GM18508 (cell line): ENCODE measurements around the gene PID1.
"Not testable (repeated sequence)": the region's sequence is repeated elsewhere in the genome, so short reads cannot be mapped to it uniquely, and the experiment has no call there.

Experiments
- ATAC-seq: cut with Tn5 transposase; IDR thresholded peaks from one replicate; pipeline ENCODE4 v1.9.1; 2021; ENCODE audit warnings: moderate number of reproducible peaks; ENCODE audit not compliant: insufficient read depth, unreplicated experiment

PID1 gene

DNA sequence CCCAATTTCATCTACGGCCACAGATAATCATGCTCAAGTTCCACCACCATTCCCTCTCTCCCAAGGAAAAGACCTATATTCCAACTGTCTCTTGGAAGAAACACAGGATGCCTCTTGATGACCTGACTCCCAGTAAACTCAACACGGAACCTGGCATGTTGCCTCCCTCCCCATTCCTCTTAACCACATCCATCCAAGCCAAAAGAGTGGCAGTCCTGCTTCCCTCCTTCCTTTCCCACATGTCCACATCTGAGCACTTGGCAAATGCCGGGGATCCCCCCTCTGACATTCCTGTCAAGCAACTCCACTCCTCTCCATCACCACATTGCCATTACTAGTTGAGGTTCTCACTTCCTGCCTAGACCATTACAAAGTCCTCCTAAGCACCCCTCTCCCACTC lies 49.4 kb downstream of the PID1 start:
- no peak for ATAC-seq

DNA sequence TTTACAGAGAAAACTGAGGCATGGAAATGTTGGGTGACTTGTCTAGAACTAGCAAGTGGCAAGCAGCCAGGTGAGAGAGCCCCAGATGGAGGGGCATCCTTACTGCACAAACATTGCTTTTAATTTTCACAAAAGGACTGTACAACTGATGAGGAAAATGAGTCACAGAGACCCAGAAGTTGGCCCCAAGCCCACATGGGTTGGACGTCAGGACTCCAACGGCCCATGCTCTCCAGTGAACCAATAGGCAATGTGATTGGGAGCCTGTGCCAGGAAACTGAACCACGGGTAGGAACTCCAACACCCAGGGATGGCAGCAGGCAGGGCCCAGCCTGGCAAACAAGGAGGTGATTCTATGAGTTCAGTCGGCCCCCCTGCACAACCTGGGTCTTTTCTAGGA lies 50.8 kb downstream of the PID1 start:
- no peak for ATAC-seq

DNA sequence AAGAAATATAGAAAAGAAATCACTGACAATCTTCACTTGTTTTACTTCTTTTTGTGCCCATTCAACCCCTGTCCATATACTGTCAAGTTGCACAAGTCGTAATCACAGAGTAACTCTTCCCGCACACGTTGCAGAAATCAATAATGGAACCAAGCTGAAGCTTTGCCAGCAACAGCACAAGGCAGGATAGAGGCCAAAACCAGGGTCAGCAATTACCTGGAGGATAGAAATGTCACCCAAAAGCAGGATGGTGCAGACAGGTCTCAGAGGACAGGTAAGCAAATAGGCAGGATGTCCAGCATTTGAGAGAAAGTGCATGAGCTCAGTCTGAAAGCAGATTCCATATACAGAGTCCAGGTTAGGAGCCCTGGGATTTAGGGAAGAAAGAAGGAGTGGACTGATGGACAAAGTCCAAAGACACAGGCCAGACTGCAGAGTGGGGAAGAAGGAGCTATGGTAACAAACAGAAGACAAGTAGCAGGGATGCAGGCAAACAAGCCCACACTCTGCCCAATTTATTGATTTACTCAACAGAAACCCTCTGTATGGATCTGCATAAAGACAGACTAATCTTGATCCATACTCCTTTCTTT lies 52.7 kb downstream of the PID1 start:
- no peak for ATAC-seq

DNA sequence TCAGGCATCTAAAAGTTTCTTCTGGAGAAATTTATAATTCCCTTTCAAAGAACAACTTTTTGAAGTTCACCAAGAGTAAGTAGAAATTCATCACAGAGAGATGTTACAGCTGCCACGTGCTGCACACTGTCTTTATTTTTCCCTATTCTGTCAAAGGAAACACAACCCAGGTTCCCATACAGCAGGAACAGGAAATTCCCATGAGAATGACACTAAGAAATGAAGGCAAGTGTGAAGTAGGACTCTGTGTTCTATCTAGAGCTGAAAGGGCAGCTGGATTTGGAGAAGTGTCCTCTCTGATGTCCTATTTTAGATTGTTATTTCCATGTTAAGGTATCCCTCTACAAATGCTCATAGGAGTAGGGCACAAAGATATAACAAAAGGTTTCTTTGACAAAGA lies 58.8 kb downstream of the PID1 start:
- no peak for ATAC-seq

DNA sequence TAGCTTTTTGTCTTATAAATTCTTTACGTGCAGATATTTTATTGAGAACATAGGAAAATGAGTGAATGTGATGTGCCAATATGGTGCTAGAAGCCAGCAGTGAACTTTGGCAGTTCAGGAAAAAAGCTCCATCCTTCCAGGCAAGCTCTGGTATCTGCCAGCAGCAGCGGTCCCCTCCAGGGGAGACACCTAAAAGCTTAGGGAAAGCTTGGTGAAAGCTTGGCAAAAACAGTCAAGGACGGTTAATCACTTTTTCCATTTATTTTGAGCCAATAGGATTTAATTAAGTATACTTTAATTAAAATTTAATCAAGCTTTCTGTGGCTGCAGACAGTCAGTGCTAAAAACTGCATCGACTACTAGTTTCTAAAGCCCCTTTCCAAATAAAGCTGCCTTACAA lies 60.4 kb downstream of the PID1 start:
- ATAC-seq = no peak

DNA sequence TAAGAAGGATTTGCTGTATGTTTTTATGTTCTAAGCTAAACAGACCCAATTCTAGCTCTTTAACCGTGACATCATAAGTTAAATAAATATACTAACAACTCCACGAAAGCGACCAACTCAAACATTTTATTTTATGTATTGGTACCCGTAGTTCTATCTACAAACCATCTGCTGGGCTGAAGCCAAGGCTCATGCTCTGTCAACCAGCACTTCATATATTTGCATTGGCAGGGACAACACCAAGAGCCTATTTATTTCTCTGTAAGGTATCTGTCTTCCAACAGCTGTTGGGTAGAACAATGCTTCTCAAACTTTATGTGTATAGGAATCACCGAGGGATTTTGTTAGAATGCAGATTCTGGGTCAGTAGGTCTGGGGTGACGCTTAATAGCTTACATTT lies 64.5 kb downstream of the PID1 start:
- ATAC-seq = no peak

DNA sequence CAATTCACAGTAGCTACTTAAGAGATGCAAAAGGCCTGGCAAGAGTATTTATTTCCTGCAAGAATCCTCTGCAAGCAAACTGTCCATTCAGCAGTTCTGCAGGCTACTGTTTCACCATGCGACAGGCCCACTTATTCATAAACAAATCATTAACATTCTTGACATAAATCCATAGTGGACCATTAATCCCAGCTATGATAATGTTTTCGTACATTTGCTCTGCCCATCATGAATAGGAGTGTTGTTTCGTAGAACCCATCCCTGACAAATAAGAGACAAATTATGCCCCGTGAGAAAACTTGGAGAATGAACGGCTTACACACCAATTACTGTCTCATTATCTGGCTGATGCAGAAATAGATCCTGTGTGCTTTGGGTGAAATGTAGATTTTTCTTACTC lies 65.4 kb downstream of the PID1 start:
- ATAC-seq = no peak

DNA sequence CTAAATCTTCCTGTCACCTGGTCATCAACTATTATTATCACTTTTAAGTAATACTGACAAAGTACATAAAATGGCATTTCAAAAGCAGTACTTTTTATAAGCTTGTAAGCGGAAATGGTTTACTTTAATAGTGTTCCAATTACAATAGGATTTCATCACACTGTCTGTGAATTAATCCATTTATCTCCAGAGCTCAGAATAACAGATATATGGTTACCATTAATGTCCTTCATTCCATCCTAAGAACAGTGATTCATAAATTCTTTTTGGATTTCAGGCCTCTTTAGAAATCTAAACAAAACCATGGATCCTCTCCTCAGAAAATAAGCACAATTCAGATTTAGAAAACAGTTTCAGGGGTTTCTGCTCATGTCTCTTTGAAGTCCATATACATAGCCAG lies 68.4 kb downstream of the PID1 start:
- ATAC-seq = no peak

DNA sequence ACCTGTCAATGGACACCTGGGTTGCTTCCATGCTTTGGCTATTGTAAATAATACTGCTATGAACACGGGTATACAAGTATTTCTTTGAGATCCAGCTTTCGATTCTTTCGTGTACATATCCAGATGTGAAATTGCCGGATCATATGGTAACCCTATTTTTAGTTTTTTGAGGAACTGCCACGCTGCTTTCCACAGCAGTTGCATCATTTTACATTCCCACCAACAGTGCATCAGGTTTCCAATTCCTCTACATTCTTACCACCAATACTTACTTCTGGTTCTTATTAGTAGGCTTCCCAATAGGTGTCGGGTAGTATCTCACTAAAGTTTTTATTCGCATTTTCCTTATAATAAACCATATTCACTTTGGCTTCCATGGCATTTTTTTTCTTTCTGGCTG lies 69.6 kb downstream of the PID1 start:
- no peak for ATAC-seq

DNA sequence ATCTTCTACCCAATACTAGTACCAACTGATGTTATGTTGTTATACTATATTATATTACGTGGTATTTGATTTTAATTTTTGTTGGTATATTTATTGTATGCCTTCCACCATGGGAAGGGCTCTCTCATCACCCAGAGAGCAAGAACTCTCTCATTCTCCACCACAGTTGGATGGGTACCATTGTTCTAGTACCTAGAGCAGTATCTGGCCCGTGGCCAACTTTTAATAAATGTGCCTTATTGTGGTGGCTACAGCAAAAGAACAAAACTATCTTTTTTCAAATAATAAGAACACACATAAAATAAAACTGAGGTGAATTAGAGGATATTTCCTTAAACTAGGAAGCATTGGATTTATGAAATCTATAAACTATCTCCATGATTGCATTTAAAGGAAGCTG lies 71.8 kb downstream of the PID1 start:
- ATAC-seq = no peak

DNA sequence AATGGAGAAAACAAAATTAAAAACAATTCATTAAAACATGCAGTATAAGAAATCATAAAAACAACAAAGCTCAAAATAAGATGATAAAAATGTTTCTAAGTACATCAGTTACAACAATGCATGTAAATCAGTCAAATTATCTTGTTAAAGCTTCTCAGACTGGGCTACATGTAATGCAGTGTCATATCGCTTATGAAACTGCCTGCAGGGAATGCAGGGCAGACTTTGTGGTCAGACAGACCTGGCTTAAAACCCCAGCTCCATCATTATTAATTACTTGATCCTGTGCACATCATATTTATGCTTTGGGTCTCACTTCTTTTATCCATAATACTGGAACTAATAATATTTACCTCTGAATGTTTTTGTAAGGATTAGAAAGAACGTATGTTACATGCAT lies 74.6 kb downstream of the PID1 start:
- ATAC-seq = no peak

DNA sequence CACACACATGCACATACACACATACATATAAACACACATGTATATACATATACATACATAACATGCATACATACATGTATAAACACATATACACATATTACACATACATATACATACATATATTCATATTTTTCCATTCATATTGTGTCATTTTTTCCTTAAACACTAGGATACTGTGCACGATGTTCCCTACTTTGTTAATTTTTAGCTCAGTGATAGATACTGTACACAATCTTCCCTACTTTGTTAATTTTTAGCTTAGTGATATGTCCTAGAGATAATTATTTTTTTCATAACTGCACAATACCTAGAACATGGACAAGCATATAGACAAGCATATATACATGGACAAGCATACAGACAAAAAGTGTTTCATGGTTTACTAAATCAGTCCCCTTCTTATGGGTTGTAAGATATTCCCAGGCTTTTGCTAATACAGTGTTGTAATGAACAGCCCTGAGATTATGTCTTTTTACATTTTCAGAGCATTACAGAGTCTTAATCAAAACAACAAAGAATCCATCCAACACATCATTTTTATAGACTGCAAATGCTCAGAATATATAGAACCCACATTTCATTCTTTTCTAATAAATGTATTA lies 75.6 kb downstream of the PID1 start:
- ATAC-seq = no peak

DNA sequence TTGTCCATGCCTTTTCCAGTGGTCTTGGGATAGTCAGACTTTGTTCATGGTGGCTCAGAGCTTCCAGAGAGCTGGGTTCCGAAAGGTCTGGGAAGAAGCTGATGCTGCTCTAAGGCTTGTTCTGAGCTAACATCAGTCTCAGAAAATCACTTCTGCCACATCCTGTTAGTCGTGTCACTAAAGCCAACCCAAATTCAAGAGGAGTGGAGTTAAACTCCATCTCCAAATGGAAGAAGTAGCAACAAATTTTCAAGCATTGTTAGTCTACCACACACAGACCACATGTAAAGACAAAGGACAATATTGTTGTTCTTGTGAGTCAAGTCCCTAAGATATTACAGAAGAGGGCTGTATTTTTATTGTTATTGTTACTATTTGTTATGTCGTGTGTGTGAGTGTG lies 77.8 kb downstream of the PID1 start:
- ATAC-seq = no peak

DNA sequence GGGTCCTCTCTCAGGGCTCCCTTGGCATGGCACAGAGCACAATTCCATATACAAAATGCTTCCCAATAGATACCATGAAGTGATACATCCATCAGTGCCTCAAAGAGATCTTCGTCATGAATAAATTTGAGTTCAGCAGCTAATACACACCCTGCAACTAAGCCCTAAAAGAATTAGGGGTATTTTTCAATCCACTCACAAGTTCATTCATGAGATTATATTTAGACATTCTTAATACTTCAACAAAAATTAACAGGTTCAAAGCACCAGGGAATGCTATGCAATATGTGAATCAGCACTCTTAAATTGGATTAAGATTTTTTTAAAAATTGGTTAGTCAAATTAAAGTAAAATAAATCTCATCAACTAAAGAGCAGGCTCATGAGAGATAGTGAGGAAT lies 79.7 kb downstream of the PID1 start:
- ATAC-seq = no peak

DNA sequence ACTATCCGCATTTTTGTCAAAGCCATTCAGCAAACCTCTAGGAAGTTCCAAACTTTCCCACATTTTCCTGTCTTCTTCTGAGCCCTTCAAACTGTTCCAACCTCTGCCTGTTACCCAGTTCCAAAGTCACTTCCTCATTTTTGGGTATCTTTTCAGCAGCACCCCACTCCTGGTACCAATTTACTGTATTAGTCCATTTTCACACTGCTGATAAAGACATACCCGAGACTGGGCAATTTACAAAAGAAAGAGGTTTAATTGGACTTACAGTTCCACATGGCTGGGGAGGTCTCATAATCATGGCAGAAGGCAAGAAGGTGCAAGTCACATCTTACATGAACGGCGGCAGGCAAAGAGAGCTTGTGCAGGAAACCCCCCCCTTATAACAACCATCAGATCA lies 84.0 kb downstream of the PID1 start:
- ATAC-seq = not testable (repeated sequence)

DNA sequence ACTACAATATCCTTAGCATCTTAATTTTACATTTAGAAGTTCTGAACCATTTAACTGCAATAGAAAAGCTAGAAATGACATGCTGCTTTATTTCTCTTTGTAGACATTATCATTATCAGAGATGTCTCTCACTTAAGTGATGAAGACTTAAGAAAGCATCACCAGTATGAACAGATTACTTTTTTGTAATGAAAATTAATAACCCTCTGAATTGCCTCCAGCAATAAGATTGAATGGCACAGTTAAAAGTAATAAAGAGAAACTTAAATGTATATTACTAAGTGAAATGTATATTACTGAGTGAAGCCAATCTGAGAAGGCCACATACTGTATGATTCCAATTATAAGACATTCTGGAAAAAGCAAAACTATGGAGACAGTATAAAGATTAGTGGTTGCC lies 89.4 kb downstream of the PID1 start:
- no peak for ATAC-seq

DNA sequence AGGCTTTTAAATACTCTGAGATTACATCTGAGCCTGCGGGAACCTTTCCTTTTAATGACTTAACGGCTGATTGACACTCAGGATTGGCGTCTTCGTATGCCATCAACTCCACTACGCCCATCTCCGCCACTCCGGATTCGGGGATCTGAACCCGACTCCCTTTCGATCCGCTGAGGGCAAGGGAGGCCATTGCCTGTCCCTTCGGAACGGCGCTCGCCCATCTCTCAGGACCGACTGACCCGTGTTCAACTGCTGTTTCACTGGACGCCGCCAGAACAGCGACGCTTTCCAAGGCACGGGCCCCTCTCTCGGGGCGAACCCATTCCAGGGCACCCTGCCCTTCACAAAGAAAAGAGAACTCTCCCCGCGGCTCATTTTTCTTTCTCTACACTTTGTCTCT lies 90.4 kb downstream of the PID1 start:
- no peak for ATAC-seq

DNA sequence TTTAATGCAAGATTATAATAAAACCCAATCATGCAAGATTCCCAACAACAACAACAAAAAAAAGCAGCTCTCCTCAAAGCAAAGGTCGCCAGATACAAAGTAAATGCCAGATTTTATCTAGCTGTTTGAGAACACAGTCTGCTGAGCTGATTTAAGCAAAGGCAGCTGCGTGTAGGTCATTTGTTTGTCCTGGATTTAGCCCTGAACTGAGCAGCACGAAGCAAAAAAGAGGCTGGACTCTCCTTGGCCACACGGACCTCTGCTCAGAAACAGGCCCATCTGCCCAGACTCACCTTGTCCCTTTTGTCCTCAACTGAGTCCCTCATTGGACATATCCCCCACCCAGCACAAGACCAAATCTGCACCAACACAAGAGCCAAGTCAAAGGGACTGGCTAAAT lies 91.5 kb downstream of the PID1 start:
- no peak for ATAC-seq

DNA sequence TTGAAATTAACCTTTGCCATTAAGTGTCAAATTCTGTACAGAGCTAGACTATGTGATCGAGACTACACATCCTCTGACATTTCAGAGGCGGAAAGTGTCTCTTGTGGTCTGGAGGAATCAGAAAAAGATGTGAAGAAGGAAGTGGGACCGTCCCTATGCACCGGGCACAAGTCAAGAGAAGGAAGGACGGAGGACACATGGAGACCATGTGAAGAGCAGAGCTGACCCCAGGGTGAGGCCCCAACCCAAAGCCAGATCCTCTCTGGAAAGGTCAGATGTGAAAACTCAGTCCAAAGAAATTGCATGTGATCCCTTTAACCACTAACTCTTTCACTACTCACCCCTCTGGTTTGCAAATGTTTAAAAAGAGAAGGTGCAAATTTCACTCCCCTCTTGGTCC lies 92.4 kb downstream of the PID1 start:
- no peak for ATAC-seq

DNA sequence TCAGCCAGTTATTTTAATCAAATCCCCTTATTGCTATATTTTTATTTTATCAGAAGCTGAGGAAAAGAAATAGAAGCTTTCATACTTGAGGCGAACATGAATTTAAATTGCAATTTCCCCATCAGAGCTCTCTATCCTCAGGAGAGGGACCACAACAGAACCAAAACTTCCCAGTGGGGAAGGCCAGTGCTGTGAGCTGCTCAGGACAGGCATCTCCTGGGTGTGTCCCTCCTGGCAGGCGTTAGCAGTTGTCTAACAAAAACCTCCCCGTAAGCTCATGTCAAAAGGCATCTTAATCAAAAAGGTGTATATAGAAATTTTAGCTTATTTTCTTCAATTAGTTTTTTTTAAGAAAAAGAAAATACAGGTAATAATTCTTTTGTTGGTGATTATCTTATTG lies 93.0 kb downstream of the PID1 start:
- no peak for ATAC-seq

DNA sequence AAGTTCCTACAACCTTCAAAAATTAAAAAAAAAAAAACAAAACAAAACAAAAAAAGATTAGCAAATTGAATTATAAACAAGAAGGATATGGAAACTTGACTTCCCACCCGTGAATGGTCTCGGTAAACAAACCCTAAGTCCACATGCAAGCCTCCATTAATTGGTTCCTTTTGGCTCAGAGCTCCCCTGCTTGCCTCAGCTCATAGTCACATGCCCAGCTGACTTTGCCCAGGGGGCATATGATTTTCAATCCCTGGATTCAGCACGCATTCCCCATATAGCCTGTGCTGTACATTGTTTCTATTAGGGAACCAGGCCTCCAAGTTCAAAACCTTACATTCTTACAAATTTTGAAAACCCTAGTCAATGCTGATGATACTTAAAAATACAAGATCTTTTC lies 95.0 kb downstream of the PID1 start:
- ATAC-seq = no peak

DNA sequence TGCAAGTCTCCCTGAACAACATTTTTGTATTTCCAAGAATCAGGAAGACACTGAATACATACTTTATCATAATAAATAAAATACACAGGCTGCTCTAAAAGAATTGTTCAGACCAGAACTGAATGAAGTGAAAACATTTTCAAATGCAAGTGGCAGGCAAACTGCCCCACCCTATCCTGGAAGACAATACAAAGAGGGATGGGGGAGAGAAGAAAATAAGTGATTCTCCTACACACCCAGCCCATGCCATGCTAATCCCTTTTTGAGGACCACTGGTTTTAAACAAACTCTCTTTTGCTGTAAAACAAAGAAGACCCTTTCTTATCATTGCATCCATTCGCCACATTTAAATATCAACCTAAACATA lies 95.6 kb downstream of the PID1 start:
- ATAC-seq = no peak
